ENCODE results near the gene HIP1R.
"Not testable (repeated sequence)": the region's sequence is repeated elsewhere in the genome, so short reads cannot be mapped to it uniquely, and the experiment has no call there.

The HIP1R gene

GRCh38 chr12:122874081-122874480 is 38.8 kb downstream of the HIP1R start:
- DNase-seq (ENCODE audit: low read depth, low spot score): no peak

GRCh38 chr12:122875590-122876220 is 40.4 kb downstream of the HIP1R start:
- DNase-seq (ENCODE audit: low read depth, low spot score): no peak

DNA sequence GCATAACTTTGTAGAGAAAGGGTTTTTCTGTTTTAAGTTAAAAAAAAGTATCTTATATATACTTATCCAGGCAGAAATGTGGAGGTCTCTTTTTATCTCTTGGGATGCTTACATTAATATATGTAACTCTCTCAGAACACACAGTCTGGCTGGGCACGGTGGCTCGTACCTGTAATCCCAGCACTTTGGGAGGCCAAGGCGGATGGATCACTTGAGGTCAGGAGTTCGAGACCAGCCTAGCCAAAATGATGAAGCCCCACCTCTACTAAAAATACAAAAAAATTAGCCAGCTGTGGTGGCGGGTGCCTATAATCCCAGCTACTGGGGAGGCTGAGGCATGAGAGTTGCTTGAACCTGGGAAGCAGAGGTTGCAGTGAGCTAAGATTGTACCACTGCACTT is 41.0 kb downstream of the HIP1R start:
- not testable (repeated sequence) for DNase-seq (ENCODE audit: low read depth, low spot score)

GRCh38 chr12:122876731-122877130 is 41.5 kb downstream of the HIP1R start:
- no peak for DNase-seq (ENCODE audit: low read depth, low spot score)

GRCh38 chr12:122878780-122879612 is 43.7 kb downstream of the HIP1R start:
- DNase-seq (ENCODE audit: low read depth, low spot score): no peak

DNA sequence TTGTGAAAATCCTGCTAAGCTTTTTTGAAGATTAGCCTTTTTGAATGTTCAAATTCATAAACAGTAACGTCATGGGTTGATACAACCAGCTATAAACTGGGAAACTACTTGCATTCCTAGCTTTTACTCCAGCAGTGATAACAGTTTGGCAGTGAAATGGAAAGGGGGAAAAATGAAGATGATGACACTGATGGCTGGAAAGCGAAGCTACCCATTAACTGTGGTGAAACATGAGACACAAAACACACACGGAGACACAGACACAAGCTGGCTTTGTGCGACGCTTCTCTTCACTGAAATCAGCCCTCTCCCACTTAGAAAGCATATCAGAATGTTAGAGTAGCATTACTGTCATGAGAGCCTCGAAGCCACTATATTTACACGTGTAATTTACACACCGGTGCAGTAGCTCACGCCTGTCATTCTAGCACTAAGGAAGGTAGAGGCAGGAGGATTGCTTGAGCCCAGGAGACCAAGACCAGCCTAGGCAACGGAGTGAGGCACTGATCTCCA is 45.0 kb downstream of the HIP1R start:
- no peak for DNase-seq (ENCODE audit: low read depth, low spot score)

- DNase-seq (ENCODE audit: low read depth, low spot score): no peak
Measured at GRCh38 chr12:122880668-122881067, 45.4 kb downstream of the HIP1R start.

DNA sequence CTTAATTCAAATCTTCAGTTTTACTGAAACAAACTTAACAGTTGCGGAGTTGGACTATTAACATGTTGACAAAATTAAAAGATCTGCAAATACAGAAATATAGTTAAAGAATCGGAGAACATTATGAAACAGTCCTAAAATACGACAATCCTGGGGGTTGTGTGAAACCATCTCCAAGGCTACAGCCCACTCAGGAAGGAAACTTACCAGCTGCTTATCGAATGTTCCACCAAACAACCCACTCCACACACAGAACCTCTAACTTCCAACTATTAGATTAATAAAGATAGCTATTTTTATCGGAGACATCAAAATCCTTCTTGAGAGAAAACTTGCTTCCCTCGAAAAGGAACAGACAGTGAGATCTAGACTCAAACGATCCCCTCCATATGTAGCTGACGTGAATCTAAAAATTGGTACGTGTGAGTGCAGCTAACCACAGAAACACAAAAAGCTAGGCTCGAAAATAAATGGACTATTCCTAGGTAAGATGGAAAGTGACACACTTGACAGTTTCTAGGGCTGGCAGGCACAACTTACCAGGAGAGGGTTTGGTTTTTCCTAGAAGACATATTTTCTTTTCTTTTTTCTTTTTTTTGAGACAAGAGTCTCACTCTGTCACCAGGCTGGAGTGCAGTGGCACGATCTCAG is 47.8 kb downstream of the HIP1R start:
- DNase-seq (ENCODE audit: low read depth, low spot score): no peak

DNA sequence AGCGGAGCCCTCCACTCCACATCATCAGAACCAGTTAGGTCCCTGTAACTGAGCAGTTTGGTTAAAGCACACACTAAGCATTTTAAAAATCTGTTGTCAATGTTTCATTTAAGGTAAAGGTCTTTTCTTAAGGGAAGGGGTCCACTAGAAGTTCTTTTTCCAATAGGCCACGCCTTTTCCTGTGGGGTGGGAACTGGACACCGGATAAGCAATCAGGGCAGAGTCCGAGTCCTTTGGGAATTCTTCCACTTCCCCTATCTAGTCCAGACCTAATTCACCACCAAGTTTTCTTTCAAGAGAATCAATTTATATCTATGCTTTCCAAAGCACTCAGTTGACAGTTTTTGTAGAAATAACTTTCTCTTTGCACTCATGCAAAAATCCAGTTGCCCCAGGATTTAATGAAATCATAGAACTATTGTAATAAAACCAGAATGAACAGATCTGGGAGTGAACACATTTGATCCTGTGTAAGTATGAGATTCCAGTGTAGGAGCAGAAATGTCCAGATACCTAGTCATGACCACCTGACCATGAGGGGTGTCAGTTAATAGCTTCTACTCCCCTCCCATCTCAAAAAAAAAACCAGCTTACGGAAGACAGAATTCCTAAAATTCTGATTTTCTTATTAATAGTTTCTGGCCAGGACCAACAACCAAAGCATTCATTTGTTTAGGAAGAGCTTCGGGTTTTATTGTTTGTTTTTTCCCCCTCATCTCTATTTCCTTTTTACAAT is 49.0 kb downstream of the HIP1R start:
- no peak for DNase-seq (ENCODE audit: low read depth, low spot score)

- DNase-seq (ENCODE audit: low read depth, low spot score): no peak
Measured at GRCh38 chr12:122884860-122885259, 49.6 kb downstream of the HIP1R start.

- DNase-seq (ENCODE audit: low read depth, low spot score): no peak
Measured at GRCh38 chr12:122886161-122886560, 50.9 kb downstream of the HIP1R start.

GRCh38 chr12:122886851-122887818 is 51.9 kb downstream of the HIP1R start:
- DNase-seq (ENCODE audit: low read depth, low spot score): no peak

DNA sequence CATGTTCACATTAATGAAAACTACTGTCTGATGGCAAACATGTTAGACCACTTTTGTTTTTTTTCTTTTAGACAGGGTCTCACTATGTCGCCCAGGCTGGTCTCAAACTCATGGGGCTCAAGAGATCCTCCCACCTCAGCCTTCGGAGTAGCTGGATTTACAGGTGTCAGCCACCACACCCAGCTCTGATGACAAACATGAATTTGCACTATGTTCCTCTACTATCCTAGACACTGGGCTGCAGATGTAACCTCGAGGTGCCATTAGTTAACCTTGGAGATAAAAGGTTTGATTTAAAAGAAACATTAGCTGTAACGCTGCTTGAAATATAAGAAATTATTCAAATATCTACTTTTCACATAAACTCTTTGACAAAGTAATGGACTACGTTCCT is 52.6 kb downstream of the HIP1R start:
- no peak for DNase-seq (ENCODE audit: low read depth, low spot score)

DNA sequence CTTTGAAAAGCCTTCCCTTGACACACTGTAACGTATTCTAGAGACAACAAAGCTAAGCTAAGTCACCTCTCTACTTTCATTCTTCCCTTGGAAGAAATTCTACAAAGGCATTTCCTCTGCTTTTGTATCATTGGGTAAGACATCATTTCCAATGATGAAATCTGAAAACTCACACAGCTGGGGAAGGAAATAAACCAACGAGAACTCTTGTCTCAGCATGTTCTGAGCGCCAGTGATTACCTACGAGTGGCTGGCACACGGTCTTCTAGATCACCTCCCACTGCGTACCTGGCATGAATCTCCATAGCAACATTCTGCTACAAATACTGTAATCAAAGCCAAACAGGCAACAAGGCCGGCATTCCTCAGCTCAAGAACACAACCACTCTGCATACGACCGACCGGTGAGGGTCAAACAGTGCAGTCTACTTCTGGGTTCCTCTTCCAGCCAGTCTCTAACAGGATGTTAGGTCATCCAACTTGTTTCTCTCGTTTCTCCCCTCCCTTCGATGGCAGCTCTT is 53.0 kb downstream of the HIP1R start:
- DNase-seq (ENCODE audit: low read depth, low spot score): no peak

- no peak for DNase-seq (ENCODE audit: low read depth, low spot score)
Measured at GRCh38 chr12:122889761-122890520, 54.7 kb downstream of the HIP1R start.

DNA sequence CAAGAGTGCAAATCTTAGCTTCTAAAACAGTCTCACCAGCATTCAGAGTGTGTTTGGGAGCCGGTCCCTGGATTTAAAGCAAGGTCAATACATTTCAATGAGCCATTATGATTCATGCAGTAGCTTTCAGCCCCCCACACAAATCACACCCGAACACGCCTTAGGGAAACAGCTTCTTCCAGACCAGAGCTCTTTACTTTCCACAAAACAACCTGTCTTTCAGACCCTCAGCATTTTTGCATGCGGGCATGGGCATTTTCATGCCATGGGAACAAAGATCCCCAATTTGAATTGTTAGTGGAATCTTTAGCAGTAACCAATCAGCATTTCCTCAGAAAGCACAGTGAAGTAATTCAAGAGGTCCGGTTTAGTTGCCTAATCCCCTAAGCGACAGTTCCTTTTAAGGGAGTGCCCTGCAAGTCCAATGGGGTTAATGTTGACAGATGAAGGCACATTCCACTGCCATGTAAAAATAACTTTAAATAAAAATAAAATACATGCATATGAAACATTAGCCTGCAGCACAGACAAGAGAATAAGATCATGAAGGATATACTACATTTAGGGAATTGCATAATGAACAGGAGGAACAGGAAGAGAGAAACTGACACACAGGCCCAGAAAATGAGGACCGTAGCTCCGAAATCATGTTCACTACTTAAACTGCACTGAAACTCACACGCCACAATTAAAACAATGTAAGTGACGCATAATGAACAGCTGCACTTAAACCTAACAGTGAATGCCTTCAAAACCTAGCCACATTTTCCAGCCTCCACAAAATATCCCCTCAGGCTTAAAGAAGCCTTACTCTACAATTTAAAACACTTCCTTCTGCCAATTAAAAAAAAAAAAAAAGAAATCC is 56.6 kb downstream of the HIP1R start:
- DNase-seq (ENCODE audit: low read depth, low spot score): no peak

- not testable (repeated sequence) for DNase-seq (ENCODE audit: low read depth, low spot score)
Measured at GRCh38 chr12:122892724-122893123, 57.5 kb downstream of the HIP1R start.
